Measurements from ENCODE around the gene UNC5A.

Gene UNC5A

DNA sequence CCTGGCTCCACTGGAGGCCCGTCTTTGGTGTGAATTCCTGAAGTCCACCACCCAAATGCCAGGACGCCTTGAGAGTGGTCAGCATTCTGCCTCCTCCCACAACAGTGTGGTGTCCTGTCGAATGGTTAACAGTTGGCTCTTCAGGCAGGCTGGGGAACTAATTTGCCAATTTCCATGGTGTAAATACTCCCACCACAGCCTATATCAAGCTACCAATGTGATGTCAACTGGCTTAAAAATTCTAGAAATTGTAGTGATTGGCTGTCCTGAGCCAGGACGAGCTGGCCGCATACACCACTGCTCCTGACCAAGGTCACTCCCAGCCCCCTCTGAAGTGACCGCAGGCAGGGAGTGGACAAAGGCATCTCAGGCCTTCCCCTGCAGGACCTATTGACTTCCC is 11.1 kb downstream of the UNC5A start:
- no peak for DNase-seq (ENCODE audit: low read depth)

- DNase-seq (ENCODE audit: low read depth), result no peak
These were observed 11.9 kb downstream of the UNC5A start for GRCh38 chr5:176822041-176822792.

GRCh38 chr5:176822793-176823481 is 12.6 kb downstream of the UNC5A start:
- DNase-seq (ENCODE audit: low read depth), result no peak

GRCh38 chr5:176823869-176824412 is 13.6 kb downstream of the UNC5A start:
- DNase-seq (ENCODE audit: low read depth), result no peak

- no peak for DNase-seq (ENCODE audit: low read depth)
These were observed 14.2 kb downstream of the UNC5A start for GRCh38 chr5:176824604-176825003.

DNA sequence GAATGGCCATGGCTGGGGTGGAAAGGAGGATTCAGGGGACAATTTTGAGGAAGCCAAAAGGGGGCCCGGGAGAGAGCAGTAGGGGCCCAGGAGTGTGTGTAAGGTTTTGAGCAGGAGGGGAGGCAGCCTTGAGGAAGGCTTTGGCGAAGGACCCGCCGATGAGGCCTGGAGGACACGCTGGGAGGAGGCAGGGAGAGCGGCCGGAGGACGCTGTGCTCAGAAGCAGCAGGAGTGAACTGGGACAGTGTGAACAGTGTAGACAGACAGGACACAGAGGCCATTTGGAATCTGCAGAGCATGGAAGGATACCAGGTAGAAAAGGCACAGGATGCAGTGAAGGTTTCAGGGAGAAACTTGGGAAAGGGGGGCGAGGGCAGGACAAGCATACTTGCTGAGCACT is 14.9 kb downstream of the UNC5A start:
- no peak for DNase-seq (ENCODE audit: low read depth)

- DNase-seq (ENCODE audit: low read depth), result no peak
These were observed 15.6 kb downstream of the UNC5A start for GRCh38 chr5:176825957-176826356.

GRCh38 chr5:176827736-176828414 is 17.5 kb downstream of the UNC5A start:
- DNase-seq (ENCODE audit: low read depth), result no peak

GRCh38 chr5:176829320-176829719 is 19.0 kb downstream of the UNC5A start:
- DNase-seq (ENCODE audit: low read depth), result no peak

- no peak for DNase-seq (ENCODE audit: low read depth)
These were observed 20.1 kb downstream of the UNC5A start for GRCh38 chr5:176830422-176830994.

GRCh38 chr5:176830995-176831423 is 20.6 kb downstream of the UNC5A start:
- no peak for DNase-seq (ENCODE audit: low read depth)

DNA sequence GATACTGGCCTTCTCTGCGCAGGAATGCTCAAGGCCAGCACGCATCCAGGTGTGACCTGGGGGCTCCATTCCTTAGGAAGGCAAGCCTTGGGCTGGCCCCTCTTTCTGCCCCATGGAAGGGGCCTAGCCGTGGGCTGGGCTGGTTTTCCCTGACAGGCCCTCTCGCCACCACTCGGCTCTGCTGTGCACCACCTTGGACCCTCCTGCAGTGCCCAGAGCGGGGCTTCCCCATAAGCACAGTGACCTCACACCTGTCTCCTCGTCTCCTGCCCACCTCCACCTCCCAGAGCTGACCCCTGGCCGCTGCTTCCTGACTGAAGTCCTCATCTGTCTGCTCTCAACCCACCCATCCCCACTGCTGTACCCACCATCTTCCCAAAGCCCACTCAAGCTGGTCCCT is 21.1 kb downstream of the UNC5A start:
- no peak for DNase-seq (ENCODE audit: low read depth)

DNA sequence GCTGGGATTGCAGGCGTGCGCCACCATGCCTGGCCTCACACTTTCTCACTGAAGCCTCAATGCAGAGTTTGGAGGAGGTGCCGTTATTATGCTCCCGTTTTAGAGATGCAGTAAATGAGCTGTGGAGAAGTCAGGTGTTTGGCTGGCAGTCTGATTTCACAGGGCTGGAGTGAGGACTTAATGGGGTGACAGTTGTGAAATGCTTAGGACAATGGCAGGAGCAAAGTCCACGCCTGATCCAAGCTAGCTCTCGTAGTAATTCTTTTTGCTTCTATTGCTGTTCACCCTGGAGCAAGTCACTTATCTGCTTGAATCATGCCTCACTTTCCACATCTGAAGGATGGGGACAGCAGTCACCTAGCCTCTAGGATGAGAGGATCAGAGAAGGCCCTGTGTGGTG is 21.8 kb downstream of the UNC5A start:
- DNase-seq (ENCODE audit: low read depth), result no peak

- DNase-seq (ENCODE audit: low read depth), result no peak
These were observed 22.9 kb downstream of the UNC5A start for GRCh38 chr5:176833286-176833685.

DNA sequence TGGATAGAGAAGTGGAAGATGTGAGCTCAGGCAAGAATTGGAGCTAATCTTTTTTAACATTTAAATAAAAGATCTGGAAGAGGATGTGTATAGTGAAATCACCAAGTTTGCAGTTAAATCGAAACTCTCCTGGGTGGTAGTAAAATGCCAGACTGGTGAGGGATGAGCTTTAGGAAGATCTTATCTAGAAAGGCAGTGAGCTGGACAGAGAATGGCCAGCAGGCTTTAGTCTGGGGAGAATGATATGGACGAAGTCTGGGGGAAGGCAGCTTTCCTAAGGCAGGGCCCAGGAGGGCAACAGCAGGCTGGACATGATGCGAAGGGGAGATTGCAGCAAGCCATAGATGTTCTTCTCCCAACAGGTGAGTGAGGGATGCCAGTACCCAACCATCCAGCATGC is 25.6 kb downstream of the UNC5A start:
- DNase-seq (ENCODE audit: low read depth), result no peak

DNA sequence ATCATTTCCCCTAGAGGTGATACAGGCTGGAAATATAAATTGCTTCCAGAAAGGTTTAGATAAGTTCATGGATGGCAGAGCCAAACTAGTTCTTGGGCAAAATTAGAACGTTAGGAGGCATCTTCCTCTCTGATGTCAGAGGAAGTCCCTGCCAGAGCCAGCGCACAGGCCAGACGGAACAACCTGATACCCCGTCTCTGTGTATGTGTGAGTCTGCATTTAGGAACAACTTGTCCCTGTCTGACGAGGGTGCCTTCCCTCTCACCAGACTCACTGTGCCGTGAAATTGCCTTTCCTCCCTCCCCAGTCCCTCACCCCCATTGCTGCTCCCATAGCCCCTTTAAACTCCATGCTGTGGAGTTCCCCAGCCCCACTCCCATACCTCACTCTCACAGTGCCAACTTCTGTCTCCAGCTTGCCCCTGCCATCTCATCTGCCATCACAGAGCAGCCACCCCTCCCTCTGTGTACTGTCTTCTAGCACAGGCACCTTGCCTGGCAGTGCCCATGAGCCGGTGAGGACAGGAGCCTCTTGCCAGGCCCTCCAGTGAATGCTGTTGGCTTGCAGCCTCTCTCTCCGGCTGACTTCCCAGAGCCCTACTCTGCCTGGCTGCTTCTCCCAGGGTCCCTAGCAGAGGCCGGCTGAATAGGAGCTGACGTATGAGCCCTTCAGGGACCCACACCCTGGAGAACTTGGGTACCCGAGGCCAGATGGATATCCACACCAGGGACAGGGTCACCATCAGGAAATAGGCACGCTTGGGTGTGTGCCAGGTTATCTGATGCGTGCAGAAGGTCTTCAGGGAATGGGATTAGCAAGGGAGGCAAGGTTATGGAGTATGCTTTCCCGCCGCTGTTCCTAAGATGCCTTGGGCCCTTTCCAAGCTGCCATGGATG is 26.7 kb downstream of the UNC5A start:
- no peak for DNase-seq (ENCODE audit: low read depth)

- peak; percentile 41 for DNase-seq (ENCODE audit: low read depth)
These were observed 27.4 kb downstream of the UNC5A start for GRCh38 chr5:176837707-176838115.

GRCh38 chr5:176843673-176844072 is 33.3 kb downstream of the UNC5A start:
- no peak for DNase-seq (ENCODE audit: low read depth)

DNA sequence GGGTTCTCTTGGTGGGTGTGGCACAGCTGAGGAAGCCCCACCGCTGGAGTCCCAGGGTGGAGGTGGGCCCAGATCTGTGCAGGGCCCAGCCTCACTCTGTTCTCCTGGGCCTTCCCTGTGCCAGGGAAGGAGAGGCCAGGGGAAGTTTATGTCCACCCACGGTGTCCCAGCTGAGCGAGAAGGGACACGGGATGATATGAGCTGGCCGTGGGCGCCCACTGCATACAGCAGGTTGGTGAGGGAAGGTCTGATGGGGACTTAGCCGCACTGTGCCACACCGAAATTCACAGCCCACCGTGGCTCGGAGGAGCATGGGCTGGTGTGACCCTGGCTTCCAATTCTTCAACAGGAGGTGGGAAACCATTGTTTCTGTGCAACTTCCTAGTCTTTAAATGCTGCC is 33.9 kb downstream of the UNC5A start:
- DNase-seq (ENCODE audit: low read depth), result no peak

DNA sequence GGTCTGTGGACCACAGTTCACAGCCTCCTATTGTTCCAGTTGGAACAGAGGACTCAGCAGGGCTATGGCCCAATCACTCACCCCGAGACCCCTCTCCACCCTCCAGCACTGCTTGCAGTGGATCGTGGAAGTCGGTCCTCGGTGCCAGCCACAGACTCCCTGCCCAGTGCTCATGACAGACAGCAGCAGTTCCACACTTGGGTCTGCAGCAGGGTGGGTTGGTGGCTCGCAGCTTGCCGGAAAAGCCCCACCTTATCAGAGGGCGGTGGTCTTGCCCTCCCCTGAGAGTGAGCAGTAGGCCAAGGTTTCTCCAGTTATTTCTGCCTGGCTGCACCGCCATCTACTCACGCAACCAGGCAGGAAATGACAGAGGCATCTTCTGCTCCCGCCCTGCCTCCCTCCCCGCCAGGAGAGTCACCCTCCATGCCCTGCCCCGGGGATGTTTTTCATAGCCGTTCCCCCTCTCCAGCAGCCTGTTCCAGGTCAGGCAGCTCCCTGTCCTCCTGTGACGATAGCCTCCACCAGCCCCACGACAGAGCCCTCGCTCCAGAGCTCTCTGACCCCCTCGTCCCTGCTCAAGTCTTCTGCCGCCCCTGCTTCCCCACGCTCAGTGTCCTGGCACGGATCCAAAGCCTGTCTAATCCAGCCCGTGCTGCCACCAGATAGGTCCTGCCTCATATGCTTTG is 34.5 kb downstream of the UNC5A start:
- DNase-seq (ENCODE audit: low read depth), result no peak

DNA sequence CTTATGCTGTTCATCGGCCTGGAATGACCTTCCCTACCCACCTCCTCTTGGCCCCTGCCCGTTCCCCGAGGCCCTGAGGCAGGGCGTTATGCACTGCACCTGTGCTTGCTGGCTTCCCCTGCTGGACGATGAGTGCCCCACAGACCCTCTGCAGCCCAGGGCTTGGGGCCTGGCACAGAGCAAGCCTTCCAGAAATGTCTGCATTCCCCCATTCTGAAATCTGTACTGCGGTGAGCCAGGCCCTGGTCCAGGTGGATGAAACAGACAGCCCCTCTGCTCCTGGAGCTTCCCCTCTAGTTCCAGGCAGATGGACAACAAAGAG is 35.0 kb downstream of the UNC5A start:
- no peak for DNase-seq (ENCODE audit: low read depth)

Data from stimulated activated CD8-positive, alpha-beta memory T cell treated with anti-CD3 and anti-CD28 coated beads, Interleukin-12 subunit alpha, Interleukin-12 subunit beta, amount 100 ng/mL, for 1 hour (primary cell).